ENCODE results near the gene TMEM237.
A peak's percentile ranks its signal among the peaks of the same experiment; 100 is the strongest.
"Not testable (repeated sequence)": the region's sequence is repeated elsewhere in the genome, so short reads cannot be mapped to it uniquely, and the experiment has no call there.

TMEM237 gene

GRCh38 chr2:201643216-201643890 is at the start of gene TMEM237:
Gene TMEM237 (minus strand): TSS chr2:201643503. CDS start chr2:201643400, 103 bp downstream.
- peak; percentile 71 for DNase-seq

GRCh38 chr2:201685156-201685555 is 41.9 kb upstream of the TMEM237 start:
- DNase-seq: no peak

GRCh38 chr2:201680743-201681142 is 37.4 kb upstream of the TMEM237 start:
- DNase-seq: no peak

- no peak for DNase-seq
Measured at GRCh38 chr2:201678401-201678800, 35.1 kb upstream of the TMEM237 start.

GRCh38 chr2:201675454-201675853 is 32.2 kb upstream of the TMEM237 start:
- no peak for DNase-seq

- no peak for DNase-seq
Measured at GRCh38 chr2:201674794-201675193, 31.5 kb upstream of the TMEM237 start.

- DNase-seq: no peak
Measured at GRCh38 chr2:201674298-201674697, 31.0 kb upstream of the TMEM237 start.

GRCh38 chr2:201673546-201673945 is 30.2 kb upstream of the TMEM237 start:
- no peak for DNase-seq

GRCh38 chr2:201671205-201671604 is 27.9 kb upstream of the TMEM237 start:
- not testable (repeated sequence) for DNase-seq

GRCh38 chr2:201669865-201670264 is 26.6 kb upstream of the TMEM237 start:
- DNase-seq: no peak

- no peak for DNase-seq
Measured at GRCh38 chr2:201668402-201668910, 25.2 kb upstream of the TMEM237 start.

- DNase-seq: no peak
Measured at GRCh38 chr2:201664334-201664733, 21.0 kb upstream of the TMEM237 start.

GRCh38 chr2:201661366-201661765 is 18.1 kb upstream of the TMEM237 start:
- DNase-seq: no peak

GRCh38 chr2:201660293-201660895 is 17.1 kb upstream of the TMEM237 start:
- no peak for DNase-seq

GRCh38 chr2:201656740-201657139 is 13.4 kb upstream of the TMEM237 start:
- no peak for DNase-seq

GRCh38 chr2:201656102-201656501 is 12.8 kb upstream of the TMEM237 start:
- no peak for DNase-seq

- no peak for DNase-seq
Measured at GRCh38 chr2:201654616-201655384, 11.5 kb upstream of the TMEM237 start.

GRCh38 chr2:201653221-201653620 is 9.9 kb upstream of the TMEM237 start:
- DNase-seq: no peak

- DNase-seq: no peak
Measured at GRCh38 chr2:201649442-201649841, 6.1 kb upstream of the TMEM237 start.

GRCh38 chr2:201647431-201647830 is 4.1 kb upstream of the TMEM237 start:
- DNase-seq: no peak

GRCh38 chr2:201644001-201644400 is 698 bp upstream of the TMEM237 start:
- no peak for DNase-seq

- DNase-seq: peak; percentile 92
Measured at GRCh38 chr2:201642579-201643215, 606 bp downstream of the TMEM237 start.

GRCh38 chr2:201642086-201642578 is 1.2 kb downstream of the TMEM237 start:
- no peak for DNase-seq

All from right hindlimb (tissue), 1 donor.